Activated T-cell treated with anti-CD3 and anti-CD28 coated beads for 24 hours (primary cell): ENCODE results near the gene EOGT.

Experiments
- DNase-seq: peaks from one replicate; pipeline ENCODE4 v3.0.0-alpha.2; 2020; ENCODE audit warnings: low read depth

EOGT gene

GRCh38 chr3:69009559-69010410, 3.7 kb downstream of the EOGT start:
- DNase-seq, result no peak

DNA sequence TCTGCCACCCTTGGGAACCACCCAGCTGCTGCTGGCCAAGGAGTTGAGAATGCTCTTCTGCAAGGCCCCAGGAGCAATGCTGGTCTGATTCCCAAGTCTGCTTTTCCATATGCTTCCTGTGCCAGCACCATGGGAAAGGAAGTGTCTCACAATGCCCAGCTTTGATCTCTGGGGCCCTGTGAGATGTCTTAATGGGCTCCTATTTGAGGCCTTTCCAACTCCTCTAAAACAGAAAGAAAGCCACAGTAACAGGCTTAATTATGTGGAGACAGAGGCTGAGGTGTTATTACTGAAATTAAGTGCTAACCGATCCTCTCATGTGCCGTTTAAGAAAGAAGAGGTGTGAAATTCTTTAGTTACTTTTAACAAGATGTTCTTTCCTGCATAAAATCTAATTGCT, 4.5 kb downstream of the EOGT start:
- no peak for DNase-seq

DNA sequence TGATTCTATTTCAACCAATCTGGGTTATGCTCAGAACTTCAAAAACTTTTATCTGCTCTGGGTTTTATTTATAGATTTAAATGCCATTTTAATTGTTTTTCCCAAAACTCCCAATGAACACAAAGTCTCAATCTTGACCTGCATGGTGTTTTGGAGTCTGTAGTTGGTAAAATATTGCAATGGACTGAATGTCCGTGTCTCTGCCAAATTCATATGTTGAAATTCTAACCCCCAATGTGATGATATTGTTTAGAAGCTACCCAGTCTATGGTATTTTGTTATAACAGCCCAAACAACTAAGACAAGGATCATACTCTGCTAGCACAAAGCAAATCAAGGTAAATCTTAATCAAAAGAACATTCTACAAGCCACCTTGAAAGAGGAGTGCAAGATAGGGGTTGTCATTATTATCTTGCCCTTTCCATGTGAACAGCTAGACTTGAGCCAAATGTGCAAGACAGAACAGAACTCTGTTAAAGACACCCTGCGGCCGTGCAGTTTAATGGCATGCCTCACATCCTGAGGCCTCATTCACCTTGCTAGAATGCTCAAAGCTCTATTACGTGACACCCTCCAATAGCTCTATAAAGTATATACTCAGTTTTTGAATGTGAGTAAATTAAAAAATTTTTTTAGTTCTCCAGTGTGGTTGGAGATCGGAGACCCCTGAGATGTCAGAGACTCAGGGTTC, 7.5 kb downstream of the EOGT start:
- DNase-seq, result no peak

GRCh38 chr3:69005071-69005790, 8.3 kb downstream of the EOGT start:
- no peak for DNase-seq

GRCh38 chr3:69004138-69004537, 9.3 kb downstream of the EOGT start:
- no peak for DNase-seq

- DNase-seq, result no peak
These were observed 13.9 kb downstream of the EOGT start for GRCh38 chr3:68999605-69000004.

- no peak for DNase-seq
These were observed 14.3 kb downstream of the EOGT start for GRCh38 chr3:68999158-68999557.

- no peak for DNase-seq
These were observed 15.6 kb downstream of the EOGT start for GRCh38 chr3:68997887-68998286.

DNA sequence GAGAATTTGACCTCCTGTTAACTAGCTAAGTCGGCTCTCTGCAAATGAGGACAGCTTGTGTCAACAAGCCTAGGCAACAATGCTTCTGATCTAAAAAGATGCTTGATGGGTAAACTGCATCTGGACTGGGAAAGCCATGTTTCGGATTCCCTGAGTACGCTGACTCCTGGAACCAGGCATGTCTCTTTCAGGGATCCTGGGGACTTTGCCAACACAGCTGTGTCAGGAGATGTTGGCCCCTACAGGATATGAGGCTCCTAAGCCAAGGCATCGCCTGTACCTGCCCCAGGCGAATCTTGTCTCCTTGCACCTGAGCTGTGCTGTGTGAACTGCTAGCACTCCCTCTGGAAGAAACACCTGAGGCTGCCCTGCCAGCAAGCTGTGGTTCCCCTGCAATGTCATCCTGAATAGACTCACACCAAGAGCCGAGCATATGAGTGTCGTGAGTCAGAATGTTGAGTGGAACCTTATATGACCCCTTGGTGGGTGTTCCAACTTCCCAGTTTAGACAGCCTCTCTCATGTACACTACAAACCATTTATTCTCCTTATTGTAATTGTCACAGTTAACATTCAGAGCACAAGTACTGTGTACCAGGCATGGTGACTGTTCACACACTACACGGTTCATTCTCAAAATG, 17.0 kb downstream of the EOGT start:
- DNase-seq, result no peak

DNA sequence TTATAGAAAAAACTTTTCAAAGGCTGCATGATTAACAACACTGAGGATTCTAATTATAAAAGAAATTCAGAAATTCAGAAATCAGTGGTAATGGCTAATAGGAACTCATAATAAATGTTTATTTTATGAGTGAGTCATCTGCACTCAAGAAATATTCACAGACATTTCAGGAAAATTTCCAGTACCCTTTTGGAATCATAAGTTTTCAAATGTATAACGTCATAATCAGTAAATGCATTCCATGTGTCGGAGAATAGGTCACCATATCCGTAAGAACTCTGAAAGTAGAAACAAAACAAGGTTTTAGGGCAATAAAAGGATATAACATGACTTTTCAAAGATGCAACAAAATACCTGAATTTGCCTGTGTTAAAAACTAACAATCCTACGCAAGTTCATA, 24.7 kb downstream of the EOGT start:
- no peak for DNase-seq

DNA sequence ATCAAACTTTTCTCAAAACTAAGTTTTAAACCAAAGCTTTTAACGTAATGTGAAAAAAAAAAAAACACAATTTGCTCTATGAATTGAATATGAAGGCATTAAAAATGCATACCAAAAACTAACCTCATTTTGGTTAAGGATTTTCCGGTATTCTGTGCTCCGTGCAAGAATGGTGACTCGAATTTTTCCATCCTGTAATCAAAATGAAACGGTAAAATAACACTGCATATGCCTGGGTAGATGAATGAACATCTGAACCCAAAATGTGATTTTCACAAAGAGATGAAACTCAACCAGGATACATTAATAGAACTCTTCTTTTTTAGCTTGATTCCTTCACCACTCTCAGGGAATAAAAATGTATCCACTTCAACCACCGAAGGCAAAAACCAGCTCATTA, 26.2 kb downstream of the EOGT start:
- DNase-seq, result no peak

DNA sequence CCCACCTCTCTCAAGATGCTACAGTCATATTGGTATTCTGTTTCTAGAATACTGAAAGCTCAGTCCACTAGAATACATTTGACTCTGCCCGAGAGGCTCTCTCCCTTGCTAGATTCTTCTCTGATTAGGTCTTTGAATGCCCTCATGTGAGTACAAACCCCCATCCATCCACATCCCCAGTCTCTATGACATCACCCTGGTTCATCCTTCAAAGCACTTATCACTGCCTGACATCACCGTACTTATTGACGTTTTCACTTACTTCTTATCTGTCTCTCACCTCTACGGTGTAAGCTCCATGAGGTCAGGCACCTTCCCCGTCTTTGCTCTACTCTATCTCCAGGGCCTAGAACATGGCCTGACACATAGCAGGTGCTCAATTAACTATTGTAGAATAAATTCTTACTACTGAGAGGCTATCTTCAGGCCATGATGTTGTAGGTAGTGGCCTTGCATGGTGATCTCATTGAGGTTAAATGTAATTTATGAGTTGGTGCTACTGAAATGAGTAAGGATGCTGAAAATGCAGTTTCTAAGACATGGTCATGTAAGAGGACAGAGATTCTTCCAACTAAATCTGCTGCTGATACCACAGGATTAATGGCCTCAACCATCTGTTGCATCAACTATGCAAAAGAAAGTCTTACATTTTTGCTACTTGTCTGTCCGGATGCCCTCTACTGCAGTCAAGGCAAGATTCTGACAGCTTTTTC, 26.8 kb downstream of the EOGT start:
- DNase-seq, result no peak

DNA sequence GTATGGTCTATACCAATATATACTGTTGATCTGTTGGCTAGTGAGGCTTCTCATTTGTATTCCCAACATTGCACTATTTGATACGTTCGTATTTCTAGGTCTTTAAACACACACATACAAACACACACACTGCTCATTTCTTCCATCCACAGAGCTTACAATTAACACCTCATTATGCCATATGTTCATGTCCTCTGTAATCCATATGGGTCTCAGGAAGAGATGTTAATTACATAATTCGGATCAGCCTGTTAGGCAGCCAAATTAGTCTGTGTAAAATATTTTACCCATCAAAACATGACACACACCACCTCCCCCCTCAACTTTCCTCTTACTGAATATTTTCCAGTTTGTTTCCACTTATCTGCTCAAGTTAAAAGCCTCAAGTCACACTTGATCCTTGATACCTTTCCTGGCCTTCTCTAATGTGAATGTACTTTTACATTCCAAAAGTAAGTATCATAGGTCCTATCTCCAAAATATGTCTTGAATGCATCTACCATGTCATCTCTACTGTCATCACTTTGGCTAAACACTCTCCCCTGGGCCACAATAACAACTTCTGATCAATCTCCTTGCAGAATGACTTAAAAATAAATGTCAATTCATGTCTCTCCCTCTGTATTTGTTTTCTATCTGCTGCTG, 28.2 kb downstream of the EOGT start:
- DNase-seq, result no peak

DNA sequence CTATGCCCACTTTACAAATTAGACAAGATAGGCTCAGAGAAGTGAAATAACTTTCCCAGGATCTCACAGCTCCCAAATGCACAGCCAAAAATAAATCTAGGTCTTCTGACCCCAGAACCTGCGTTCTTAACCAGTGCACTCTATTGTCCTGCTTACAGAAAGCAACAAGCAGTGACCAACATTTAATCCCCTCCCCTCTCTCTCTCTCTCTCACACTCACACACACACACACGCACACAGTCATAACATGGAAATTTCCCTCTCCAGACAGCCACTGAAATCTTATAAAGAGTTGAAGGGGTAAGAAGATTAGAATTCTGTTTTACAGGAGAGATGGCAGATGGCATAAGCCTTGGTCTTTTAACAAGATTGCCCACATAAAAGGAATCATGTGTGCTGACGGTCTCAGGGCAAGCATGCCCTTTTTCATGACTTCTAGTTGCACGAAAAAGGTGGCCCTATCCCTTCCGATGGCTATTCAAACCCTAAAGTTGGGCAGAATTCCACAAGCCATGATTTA, 29.4 kb downstream of the EOGT start:
- no peak for DNase-seq

GRCh38 chr3:68977486-68978167, 35.9 kb downstream of the EOGT start:
- no peak for DNase-seq

- DNase-seq, result no peak
These were observed 38.8 kb downstream of the EOGT start for GRCh38 chr3:68974711-68975110.

DNA sequence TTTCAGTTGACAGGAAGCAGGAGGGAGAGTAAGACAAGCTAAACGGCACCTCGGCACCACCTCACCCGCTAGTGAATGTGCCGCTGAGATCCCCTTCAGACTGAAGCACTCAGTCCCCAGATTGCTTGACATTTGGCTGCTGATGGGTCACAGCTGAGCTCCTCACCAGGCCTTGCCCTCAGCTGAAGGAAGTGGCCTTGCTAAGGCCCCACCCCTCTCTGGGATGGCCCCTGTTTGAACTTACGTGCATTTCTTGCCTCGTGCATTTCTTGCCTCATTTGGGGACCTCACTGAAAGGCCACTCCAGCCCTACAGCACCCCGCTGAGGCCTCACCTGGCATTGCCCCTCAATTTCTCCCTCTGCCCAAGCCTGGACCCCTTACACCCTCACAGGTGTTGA, 39.8 kb downstream of the EOGT start:
- DNase-seq, result no peak

DNA sequence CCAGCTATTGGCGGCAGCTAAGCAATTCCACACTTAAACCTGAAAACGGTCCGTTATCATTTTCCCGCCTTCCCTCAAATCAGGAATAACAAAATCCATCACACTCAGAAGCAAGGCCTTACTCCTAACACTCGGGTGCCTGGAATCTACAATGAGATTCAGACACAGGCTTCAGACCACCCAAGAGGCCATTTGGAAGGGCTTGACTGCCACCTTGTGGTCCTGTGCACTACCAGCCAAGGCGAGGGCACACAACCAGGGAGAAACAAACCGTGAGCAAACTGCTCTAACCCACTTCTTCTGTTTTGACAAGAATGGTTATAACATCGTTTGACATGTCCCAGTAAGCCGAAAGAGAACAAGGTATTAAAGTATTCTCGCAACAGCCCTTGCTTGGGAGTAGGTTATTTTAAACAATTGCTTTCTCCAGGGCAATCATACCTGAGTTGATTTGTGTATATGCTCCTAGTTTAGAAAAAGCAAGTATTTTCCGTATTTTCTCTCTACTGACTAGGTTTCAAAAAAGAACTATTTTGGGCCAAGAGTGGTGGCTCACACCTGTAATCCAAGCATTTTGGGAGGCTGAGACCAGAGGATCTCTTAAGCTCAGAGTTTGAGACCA, 41.0 kb downstream of the EOGT start:
- peak; percentile 27 for DNase-seq

- DNase-seq, result no peak
These were observed 48.8 kb downstream of the EOGT start for GRCh38 chr3:68964694-68965093.

GRCh38 chr3:68963891-68964290, 49.6 kb downstream of the EOGT start:
- DNase-seq, result no peak
